GM19023 (cell line): ENCODE measurements around the gene CNTN6.
"Not testable (repeated sequence)": the region's sequence is repeated elsewhere in the genome, so short reads cannot be mapped to it uniquely, and the experiment has no call there.

Source experiments
- ATAC-seq: cut with Tn5 transposase; IDR thresholded peaks from one replicate; pipeline ENCODE4 v1.9.1; 2021; ENCODE audit warnings: mild to moderate bottlenecking, moderate library complexity; ENCODE audit not compliant: unreplicated experiment

The CNTN6 gene

GRCh38 chr3:1272546-1273265, 179.9 kb downstream of the CNTN6 start:
- no peak for ATAC-seq

- no peak for ATAC-seq
These were observed 182.7 kb downstream of the CNTN6 start for GRCh38 chr3:1275495-1275894.

- ATAC-seq = no peak
These were observed 195.0 kb downstream of the CNTN6 start for GRCh38 chr3:1287815-1288214.

GRCh38 chr3:1288805-1289494, 196.1 kb downstream of the CNTN6 start:
- no peak for ATAC-seq

GRCh38 chr3:1292571-1293071, 199.8 kb downstream of the CNTN6 start:
- no peak for ATAC-seq

- no peak for ATAC-seq
These were observed 201.8 kb downstream of the CNTN6 start for GRCh38 chr3:1294586-1294985.

- no peak for ATAC-seq
These were observed 225.6 kb downstream of the CNTN6 start for GRCh38 chr3:1318296-1319005.

GRCh38 chr3:1326546-1326945, 233.7 kb downstream of the CNTN6 start:
- ATAC-seq = no peak

GRCh38 chr3:1330107-1330506, 237.3 kb downstream of the CNTN6 start:
- ATAC-seq = no peak

GRCh38 chr3:1346386-1346785, 253.6 kb downstream of the CNTN6 start:
- no peak for ATAC-seq

- no peak for ATAC-seq
These were observed 255.7 kb downstream of the CNTN6 start for GRCh38 chr3:1348547-1348946.

GRCh38 chr3:1350885-1351284, 258.1 kb downstream of the CNTN6 start:
- ATAC-seq = no peak

- no peak for ATAC-seq
These were observed 262.9 kb downstream of the CNTN6 start for GRCh38 chr3:1355691-1356090.

- ATAC-seq = no peak
These were observed 263.3 kb downstream of the CNTN6 start for GRCh38 chr3:1356101-1356500.

GRCh38 chr3:1365528-1365927, 272.7 kb downstream of the CNTN6 start:
- ATAC-seq = no peak

- ATAC-seq = no peak
These were observed 281.6 kb downstream of the CNTN6 start for GRCh38 chr3:1374471-1374870.

GRCh38 chr3:1375145-1375544, 282.3 kb downstream of the CNTN6 start:
- ATAC-seq = no peak

GRCh38 chr3:1380926-1381646, 288.3 kb downstream of the CNTN6 start:
- peak; percentile 73 for ATAC-seq

GRCh38 chr3:1381647-1382036, 288.8 kb downstream of the CNTN6 start:
- peak; percentile 43 for ATAC-seq

GRCh38 chr3:1387396-1387905, 294.6 kb downstream of the CNTN6 start:
- not testable (repeated sequence) for ATAC-seq

- ATAC-seq = no peak
These were observed 301.4 kb downstream of the CNTN6 start for GRCh38 chr3:1394188-1394587.
